GM12801 (cell line): Measurements from ENCODE around the gene SLC24A3.

Experiments
- TF ChIP-seq, protein P1 (sequence below): IDR thresholded peaks from one replicate; pipeline ENCODE4 v1.5.1; 2011; ENCODE audit warnings: control low read depth; ENCODE audit not compliant: insufficient read length; ENCODE audit errors: extremely low read depth

Gene SLC24A3

DNA sequence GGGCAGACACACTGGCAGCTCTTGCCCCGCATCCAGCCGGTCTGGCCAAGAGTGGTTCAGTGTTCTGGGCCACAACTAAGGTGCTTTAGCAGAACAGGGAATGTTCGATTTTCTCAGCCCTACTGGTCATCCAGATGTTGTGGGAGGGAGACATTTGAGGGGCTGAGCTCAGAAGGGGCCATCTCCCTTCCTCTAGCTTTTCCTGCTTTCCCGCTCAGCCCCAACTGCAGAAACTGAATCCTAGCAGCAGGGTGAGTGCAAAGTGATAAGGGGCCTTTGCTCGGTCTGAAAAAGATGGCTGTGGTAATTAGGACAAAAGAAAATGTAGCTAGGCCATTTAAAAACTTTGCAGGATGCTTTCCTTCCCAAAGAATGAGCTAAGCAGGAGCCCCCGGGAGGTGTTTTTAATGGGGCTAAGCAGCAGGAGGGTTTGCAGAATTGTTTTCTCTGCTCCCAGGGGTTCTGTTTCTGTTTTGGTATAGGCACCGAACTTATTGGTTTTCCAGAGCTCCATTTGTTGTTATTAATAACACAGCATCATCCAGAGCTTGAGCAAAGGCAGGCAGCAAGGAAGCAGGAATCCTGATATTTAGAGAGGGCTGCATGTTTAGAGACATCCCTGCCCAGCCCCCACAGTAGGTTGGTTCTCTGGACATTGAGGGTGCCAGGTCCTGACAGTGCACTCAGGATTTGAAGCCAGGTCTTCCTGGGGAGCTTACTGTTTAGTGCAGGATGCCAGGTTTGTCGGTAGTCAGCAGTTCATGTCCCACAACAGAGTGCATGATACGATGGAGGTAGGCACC, 210.9 kb downstream of the SLC24A3 start:
- TF ChIP-seq, protein P1, sequence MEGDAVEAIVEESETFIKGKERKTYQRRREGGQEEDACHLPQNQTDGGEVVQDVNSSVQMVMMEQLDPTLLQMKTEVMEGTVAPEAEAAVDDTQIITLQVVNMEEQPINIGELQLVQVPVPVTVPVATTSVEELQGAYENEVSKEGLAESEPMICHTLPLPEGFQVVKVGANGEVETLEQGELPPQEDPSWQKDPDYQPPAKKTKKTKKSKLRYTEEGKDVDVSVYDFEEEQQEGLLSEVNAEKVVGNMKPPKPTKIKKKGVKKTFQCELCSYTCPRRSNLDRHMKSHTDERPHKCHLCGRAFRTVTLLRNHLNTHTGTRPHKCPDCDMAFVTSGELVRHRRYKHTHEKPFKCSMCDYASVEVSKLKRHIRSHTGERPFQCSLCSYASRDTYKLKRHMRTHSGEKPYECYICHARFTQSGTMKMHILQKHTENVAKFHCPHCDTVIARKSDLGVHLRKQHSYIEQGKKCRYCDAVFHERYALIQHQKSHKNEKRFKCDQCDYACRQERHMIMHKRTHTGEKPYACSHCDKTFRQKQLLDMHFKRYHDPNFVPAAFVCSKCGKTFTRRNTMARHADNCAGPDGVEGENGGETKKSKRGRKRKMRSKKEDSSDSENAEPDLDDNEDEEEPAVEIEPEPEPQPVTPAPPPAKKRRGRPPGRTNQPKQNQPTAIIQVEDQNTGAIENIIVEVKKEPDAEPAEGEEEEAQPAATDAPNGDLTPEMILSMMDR: no peak

DNA sequence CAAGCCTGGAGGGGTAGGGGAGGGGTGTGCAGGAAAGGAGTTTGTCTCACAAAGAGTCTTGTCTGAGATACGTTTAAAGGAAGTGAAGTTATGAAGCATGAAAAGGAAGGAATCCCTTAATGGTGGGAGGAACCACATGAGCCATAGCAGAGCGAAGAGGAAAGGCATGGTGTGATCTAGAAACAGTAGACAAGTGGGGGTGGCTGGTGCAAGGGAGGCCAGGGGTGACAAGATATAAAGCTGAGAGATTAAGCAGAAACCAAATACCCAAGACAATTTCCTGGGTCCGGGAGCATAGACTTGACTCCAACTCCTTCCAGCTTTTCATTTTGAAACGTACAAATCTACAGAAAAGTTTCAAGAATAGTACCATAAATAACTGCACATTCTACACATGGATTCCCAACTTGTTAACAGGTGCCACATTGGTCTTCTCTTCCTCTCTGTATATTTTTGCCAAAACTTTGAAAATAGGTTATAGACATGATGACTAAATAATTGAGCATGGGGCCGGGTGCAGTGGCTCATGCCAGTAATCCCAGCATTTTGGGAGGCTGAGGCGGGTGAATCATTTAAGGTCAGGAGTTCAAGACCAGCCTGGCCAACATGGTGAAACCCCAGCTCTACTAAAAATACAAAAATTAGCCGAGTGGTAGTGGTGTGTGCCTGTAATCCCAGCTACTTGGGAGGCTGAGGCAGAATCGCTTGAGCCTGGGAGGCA, 211.6 kb downstream of the SLC24A3 start:
- TF ChIP-seq, protein P1: no peak

DNA sequence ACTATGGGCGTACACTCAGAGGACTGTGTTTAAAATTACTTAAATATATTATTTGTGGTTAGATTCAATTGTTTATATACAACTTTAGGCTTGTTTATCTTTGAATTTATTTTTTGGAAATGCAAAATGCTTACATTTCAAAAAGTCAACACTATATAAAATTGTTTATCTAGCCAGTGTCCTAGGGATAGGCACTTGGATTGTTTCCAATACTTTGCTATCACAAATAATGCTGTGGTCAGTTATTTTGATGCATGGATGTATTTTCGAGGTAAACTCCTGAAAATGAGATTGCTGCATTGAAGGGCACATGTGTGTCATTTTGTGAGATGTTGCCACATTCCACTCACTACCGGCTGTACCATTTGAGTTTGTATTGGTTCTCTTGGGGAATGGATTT, 213.9 kb downstream of the SLC24A3 start:
- TF ChIP-seq, protein P1: no peak

DNA sequence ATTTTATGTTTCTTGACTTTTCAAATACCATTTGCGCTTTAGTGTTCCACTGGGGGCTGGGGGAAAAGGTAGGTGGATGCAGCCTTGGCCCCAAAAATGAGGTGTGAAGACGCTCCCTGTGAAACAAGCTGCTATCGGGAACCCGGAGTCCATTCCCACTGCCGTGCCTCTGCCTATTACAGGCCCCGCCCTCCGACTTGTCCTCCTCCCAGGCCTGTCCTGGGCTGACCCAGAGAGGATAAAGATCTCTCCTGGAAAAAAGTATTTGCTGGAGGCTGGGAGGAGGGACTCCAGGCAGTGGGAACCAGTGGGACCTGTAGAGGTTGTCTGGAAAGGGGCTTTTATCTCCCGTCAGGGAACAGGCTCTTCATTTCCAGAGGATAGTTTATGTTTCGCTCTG, 215.0 kb downstream of the SLC24A3 start:
- TF ChIP-seq, protein P1: no peak

DNA sequence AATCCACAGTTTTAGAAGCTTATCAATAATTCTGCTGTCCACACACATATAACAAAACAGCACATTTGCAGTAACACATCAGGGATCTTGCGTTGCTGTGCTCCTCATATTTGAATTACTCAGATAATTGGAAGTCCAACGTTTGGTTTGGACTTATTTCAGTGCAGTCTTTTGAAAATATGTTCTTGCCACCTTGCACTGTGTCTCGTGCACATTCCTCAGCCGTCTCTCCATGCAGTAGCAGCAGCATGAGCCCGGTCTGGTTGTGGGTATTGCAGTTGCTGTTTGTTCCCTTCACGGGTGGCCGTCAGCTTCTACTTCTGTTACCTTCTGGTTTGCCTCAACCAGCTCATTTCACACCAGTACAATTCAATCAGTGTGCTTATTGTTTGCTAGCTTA, 215.5 kb downstream of the SLC24A3 start:
- TF ChIP-seq, protein P1: no peak

DNA sequence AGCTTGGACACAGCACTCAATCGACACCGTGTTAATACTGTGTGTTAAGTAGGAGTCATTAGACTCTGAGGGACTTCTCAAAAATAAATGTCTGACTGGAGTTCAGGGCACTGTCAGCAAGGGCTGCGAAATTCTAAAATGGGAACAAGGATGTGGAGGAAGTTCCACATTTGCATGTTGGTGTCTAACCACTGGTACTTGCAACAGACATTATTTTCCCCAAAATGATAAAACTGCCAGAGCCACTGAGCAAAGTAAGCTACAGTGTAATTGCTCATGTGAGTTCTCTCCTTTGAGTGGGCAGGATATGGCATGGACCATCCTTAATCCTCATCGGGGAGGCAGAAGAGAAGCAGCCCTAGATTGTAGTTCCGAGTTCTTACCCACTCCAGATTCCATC, 215.9 kb downstream of the SLC24A3 start:
- TF ChIP-seq, protein P1: no peak

DNA sequence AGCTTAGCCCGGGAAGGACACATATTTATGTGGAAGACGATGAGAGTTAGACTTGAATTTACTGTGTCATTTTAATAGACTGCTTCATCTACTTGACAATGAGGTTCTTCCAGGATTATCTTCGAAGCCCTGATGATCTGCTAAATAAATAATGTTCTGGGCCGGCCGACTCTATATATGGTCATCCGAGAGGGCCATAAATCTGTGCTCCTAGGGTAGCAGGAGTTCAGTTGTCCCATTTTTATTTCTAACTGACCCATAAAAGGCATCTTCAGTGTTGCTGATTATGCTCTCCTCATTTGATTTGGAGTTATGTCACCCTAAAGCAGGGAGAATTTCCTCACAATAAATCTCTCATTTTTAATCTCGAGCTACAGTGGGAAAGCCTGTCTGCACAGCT, 217.1 kb downstream of the SLC24A3 start:
- TF ChIP-seq, protein P1: no peak
